ENCODE results near the gene OTUD5. TPM values are rescaled to one million over a fixed set of nuclear protein-coding genes. Genes with fewer than 3 reads are reported as not detected.

Gene OTUD5
- polyA plus RNA-seq, 3 donors, result 8.4 to 75.0 (median 12.4) TPM

- no peaks in the 10 kb centered on the region for H3K27me3 ChIP-seq (ENCODE audit: control insufficient read depth in 2 of 2, insufficient read depth in 2 of 2, low read length in 2 of 2)
- H2AFZ ChIP-seq (ENCODE audit: insufficient read depth, low read depth, low read length, poor library complexity, severe bottlenecking), result no peak overlapping the region
- TF ChIP-seq, protein P1, sequence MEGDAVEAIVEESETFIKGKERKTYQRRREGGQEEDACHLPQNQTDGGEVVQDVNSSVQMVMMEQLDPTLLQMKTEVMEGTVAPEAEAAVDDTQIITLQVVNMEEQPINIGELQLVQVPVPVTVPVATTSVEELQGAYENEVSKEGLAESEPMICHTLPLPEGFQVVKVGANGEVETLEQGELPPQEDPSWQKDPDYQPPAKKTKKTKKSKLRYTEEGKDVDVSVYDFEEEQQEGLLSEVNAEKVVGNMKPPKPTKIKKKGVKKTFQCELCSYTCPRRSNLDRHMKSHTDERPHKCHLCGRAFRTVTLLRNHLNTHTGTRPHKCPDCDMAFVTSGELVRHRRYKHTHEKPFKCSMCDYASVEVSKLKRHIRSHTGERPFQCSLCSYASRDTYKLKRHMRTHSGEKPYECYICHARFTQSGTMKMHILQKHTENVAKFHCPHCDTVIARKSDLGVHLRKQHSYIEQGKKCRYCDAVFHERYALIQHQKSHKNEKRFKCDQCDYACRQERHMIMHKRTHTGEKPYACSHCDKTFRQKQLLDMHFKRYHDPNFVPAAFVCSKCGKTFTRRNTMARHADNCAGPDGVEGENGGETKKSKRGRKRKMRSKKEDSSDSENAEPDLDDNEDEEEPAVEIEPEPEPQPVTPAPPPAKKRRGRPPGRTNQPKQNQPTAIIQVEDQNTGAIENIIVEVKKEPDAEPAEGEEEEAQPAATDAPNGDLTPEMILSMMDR (IDR thresholded peaks at IDR 0.05), result no peak
- no peaks in the 10 kb centered on the region for H3K9me3 ChIP-seq (replicated peaks in 1 of 2; ENCODE audit: control insufficient read depth in 1 of 2, insufficient read depth in 1 of 2, low read length in 2 of 2)
- peaks cover 9 to 13% of the 10 kb centered on the region in 2 donors for H3K4me1 ChIP-seq (ENCODE audit: control insufficient read depth in 1 of 2, insufficient read depth in 2 of 2, low read length in 2 of 2)
- peaks cover 27% of the 10 kb centered on the region for H4K20me1 ChIP-seq (ENCODE audit: insufficient read depth, low read length)
- H3K9ac ChIP-seq (ENCODE audit: insufficient read depth, low read length, poor library complexity, severe bottlenecking), result no peak overlapping the region
- Mint-ChIP-seq H3K27me3 (ENCODE audit: low read depth in 3 of 3) (no peaks in the 10 kb centered on the region), H3K27ac (no peak overlapping the region), H3K4me3 (no peak overlapping the region), H3K9me3 (peaks cover 0 to 15% (median 0%) of the 10 kb centered on the region in 7 donors), H3K4me1 (peaks cover 4% of the 10 kb centered on the region), H3K36me3 (peaks cover 35 to 50% of the 10 kb centered on the region in 2 donors)
- intact Hi-C loops (cut with micrococcal nuclease), result no loop called here
- no CpG with 5 or more reads among the region's 14 CpGs for WGBS (ENCODE audit: insufficient coverage)
- no peak for DNase-seq
- no peak overlapping the region for H3K27ac ChIP-seq (ENCODE audit: low read depth in 1 of 2, low read length in 2 of 2)
- peaks cover 34 to 67% of the 10 kb centered on the region in 2 donors for H3K36me3 ChIP-seq (replicated peaks in 1 of 2; ENCODE audit: control insufficient read depth in 1 of 2, insufficient read depth in 2 of 2, low read length in 2 of 2)
- no peak overlapping the region for H3K4me3 ChIP-seq (replicated peaks in 1 of 3; ENCODE audit: low read depth in 2 of 3, low read length in 3 of 3)
- peaks cover 15% of the 10 kb centered on the region for H3K79me2 ChIP-seq (ENCODE audit: insufficient read depth, low read length)
- H3K4me2 ChIP-seq (replicated peaks; ENCODE audit: extremely low read depth, low read length, poor library complexity, severe bottlenecking), result no peak overlapping the region
Measured at GRCh38 chrX:48902776-48903175, 54.6 kb downstream of the OTUD5 start.

- H3K27ac Mint-ChIP-seq, result peak overlapping the region in 1 of 7 donors; percentile 21
- intact Hi-C loops (cut with micrococcal nuclease), result no loop called here
- Histone ChIP-seq H4K20me1 (ENCODE audit: insufficient read depth, low read length) (peaks cover 27% of the 10 kb centered on the region), H3K9me3 (replicated peaks in 1 of 2; ENCODE audit: control insufficient read depth in 1 of 2, insufficient read depth in 1 of 2, low read length in 2 of 2) (no peaks in the 10 kb centered on the region), H3K9ac (ENCODE audit: insufficient read depth, low read length, poor library complexity, severe bottlenecking) (no peak overlapping the region), H3K27ac (ENCODE audit: low read depth in 1 of 2, low read length in 2 of 2) (no peak overlapping the region), H3K79me2 (ENCODE audit: insufficient read depth, low read length) (peaks cover 15% of the 10 kb centered on the region), H3K4me2 (replicated peaks; ENCODE audit: extremely low read depth, low read length, poor library complexity, severe bottlenecking) (no peak overlapping the region), H3K36me3 (replicated peaks in 1 of 2; ENCODE audit: control insufficient read depth in 1 of 2, insufficient read depth in 2 of 2, low read length in 2 of 2) (peaks cover 34 to 67% of the 10 kb centered on the region in 2 donors), H3K4me1 (ENCODE audit: control insufficient read depth in 1 of 2, insufficient read depth in 2 of 2, low read length in 2 of 2) (peaks cover 9 to 13% of the 10 kb centered on the region in 2 donors), H3K4me3 (replicated peaks in 1 of 3; ENCODE audit: low read depth in 2 of 3, low read length in 3 of 3) (no peak overlapping the region), H2AFZ (ENCODE audit: insufficient read depth, low read depth, low read length, poor library complexity, severe bottlenecking) (no peak overlapping the region), H3K27me3 (ENCODE audit: control insufficient read depth in 2 of 2, insufficient read depth in 2 of 2, low read length in 2 of 2) (no peaks in the 10 kb centered on the region)
- peaks cover 4% of the 10 kb centered on the region for H3K4me1 Mint-ChIP-seq
- peaks cover 0 to 20% (median 2%) of the 10 kb centered on the region in 7 donors for H3K9me3 Mint-ChIP-seq
- TF ChIP-seq, protein P1 (IDR thresholded peaks at IDR 0.05), result no peak
- DNase-seq, result no peak
- peaks cover 35 to 50% of the 10 kb centered on the region in 2 donors for H3K36me3 Mint-ChIP-seq
- 100% methylated on average over 2 of the region's 20 CpGs for WGBS (ENCODE audit: insufficient coverage)
- H3K27me3 Mint-ChIP-seq (ENCODE audit: low read depth in 3 of 3), result no peaks in the 10 kb centered on the region
- H3K4me3 Mint-ChIP-seq, result no peak overlapping the region
Measured at GRCh38 chrX:48902135-48902534, 55.3 kb downstream of the OTUD5 start.

Measured in CD14-positive monocyte (primary cell).